Endodermal cell (in vitro differentiated cells): ENCODE measurements around the gene DCLK1. TPM values are rescaled to one million over a fixed set of nuclear protein-coding genes. Genes with fewer than 3 reads are reported as not detected.

Experiments used
- DNase-seq: peaks from one replicate; pipeline ENCODE4 v3.0.0-alpha.2; 2017
- H3K27ac ChIP-seq: 2 replicates; pipeline ENCODE4 v1.5.1; 2013; ENCODE audit warnings: mild to moderate bottlenecking, low read depth, low read length, moderate library complexity
- H3K27me3 ChIP-seq: 2 replicates; pipeline ENCODE4 v1.6.1; 2013; ENCODE audit warnings: mild to moderate bottlenecking, low read length, moderate library complexity; ENCODE audit not compliant: insufficient read depth, control insufficient read depth, poor library complexity, severe bottlenecking
- H3K36me3 ChIP-seq: 2 replicates; pipeline ENCODE4 v1.7.0; 2013; ENCODE audit warnings: mild to moderate bottlenecking, low read length, moderate library complexity; ENCODE audit not compliant: control insufficient read depth, insufficient read depth
- H3K4me1 ChIP-seq: one replicate; pipeline ENCODE4 v1.7.0; 2013; ENCODE audit warnings: low read length; ENCODE audit not compliant: control insufficient read depth, insufficient read depth
- H3K4me3 ChIP-seq: 2 replicates; pipeline ENCODE4 v1.5.1; 2013; ENCODE audit warnings: mild to moderate bottlenecking, low read length, moderate library complexity
- H3K9ac ChIP-seq: 2 replicates; pipeline ENCODE4 v1.6.1; 2013; ENCODE audit warnings: mild to moderate bottlenecking, low read length, moderate library complexity; ENCODE audit not compliant: poor library complexity, severe bottlenecking; ENCODE audit errors: extremely low read depth
- H3K9me3 ChIP-seq: 2 replicates; pipeline ENCODE4 v1.6.1; 2013; ENCODE audit warnings: mild to moderate bottlenecking, low read length, moderate library complexity; ENCODE audit not compliant: control insufficient read depth
- H3K27ac Mint-ChIP-seq: 2 replicates; pipeline ENCODE4 v1.8.0; 2020; ENCODE audit warnings: mixed read lengths
- H3K27me3 Mint-ChIP-seq: 2 replicates; pipeline ENCODE4 v1.8.0; 2021; ENCODE audit warnings: mild to moderate bottlenecking, mixed read lengths; ENCODE audit not compliant: insufficient read depth
- H3K36me3 Mint-ChIP-seq: 2 replicates; pipeline ENCODE4 v1.8.0; 2020; ENCODE audit warnings: low read depth, mixed read lengths
- H3K4me1 Mint-ChIP-seq: 2 replicates; pipeline ENCODE4 v1.8.0; 2020; ENCODE audit warnings: mixed read lengths
- H3K4me3 Mint-ChIP-seq: 2 replicates; pipeline ENCODE4 v1.8.0; 2020; ENCODE audit warnings: mild to moderate bottlenecking, moderate library complexity, mixed read lengths
- H3K9me3 Mint-ChIP-seq: 2 replicates; pipeline ENCODE4 v1.8.0; 2020; ENCODE audit warnings: mild to moderate bottlenecking, mixed read lengths
- WGBS, 2 experiments: methylation state at CpG; one replicate each; pipeline versions ENCODE4 v1.1.5 to v1.1.7; 2013; ENCODE audit warnings: missing lambda C conversion rate in 2 of 2, mixed read lengths in 1 of 2; ENCODE audit not compliant: insufficient coverage in 1 of 2, insufficient read length in 1 of 2; 5-methylcytosine and 5-hydroxymethylcytosine counted together
- total RNA-seq, 2 donors: library from RNA; stranded (reverse); fragmentation: NEBNext Ultra II Directional in 1 of 2; extraction: Animal tissue kit (Norgen Biotek cat#: 25700) in 1 of 2; gene quantifications; 2 replicates in 1 of 2; 3 replicates in 1 of 2; pipeline ENCODE4 v1.2.1, GENCODE V29; 2021
- TF ChIP-seq, protein P1 (sequence below): fragments of 200-600 bp; sonication (generic); conservative IDR thresholded peaks from 2 replicates; pipeline ENCODE4 v1.5.0; 2021; ENCODE audit warnings: antibody characterized with exemption, mild to moderate bottlenecking

DCLK1 gene
- total RNA-seq, 2 donors from 2014 or later, result 3.0 to 32.8 TPM

GRCh38 chr13:35856084-35856483, 275.1 kb downstream of the DCLK1 start:
- peak overlapping the region; percentile 92 for H3K27ac Mint-ChIP-seq
- H3K9ac ChIP-seq, result no peak overlapping the region
- H3K4me3 Mint-ChIP-seq, result peak overlapping the region; percentile 57
- peak overlapping the region; percentile 5 for H3K4me3 ChIP-seq
- peak overlapping the region; percentile 42 for H3K27ac ChIP-seq
- H3K36me3 Mint-ChIP-seq, result peaks cover 5% of the 10 kb centered on the region
- peaks cover 46% of the 10 kb centered on the region for H3K4me1 Mint-ChIP-seq
- DNase-seq, result peak; percentile 64
- H3K9me3 ChIP-seq, result no peaks in the 10 kb centered on the region
- 57 to 58% methylated on average over 2 to 4 of the region's 4 CpGs for WGBS, 2 experiments
- no peaks in the 10 kb centered on the region for H3K27me3 Mint-ChIP-seq
- H3K36me3 ChIP-seq, result no peaks in the 10 kb centered on the region
- TF ChIP-seq, protein P1, sequence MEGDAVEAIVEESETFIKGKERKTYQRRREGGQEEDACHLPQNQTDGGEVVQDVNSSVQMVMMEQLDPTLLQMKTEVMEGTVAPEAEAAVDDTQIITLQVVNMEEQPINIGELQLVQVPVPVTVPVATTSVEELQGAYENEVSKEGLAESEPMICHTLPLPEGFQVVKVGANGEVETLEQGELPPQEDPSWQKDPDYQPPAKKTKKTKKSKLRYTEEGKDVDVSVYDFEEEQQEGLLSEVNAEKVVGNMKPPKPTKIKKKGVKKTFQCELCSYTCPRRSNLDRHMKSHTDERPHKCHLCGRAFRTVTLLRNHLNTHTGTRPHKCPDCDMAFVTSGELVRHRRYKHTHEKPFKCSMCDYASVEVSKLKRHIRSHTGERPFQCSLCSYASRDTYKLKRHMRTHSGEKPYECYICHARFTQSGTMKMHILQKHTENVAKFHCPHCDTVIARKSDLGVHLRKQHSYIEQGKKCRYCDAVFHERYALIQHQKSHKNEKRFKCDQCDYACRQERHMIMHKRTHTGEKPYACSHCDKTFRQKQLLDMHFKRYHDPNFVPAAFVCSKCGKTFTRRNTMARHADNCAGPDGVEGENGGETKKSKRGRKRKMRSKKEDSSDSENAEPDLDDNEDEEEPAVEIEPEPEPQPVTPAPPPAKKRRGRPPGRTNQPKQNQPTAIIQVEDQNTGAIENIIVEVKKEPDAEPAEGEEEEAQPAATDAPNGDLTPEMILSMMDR, result no peak
- no peaks in the 10 kb centered on the region for H3K9me3 Mint-ChIP-seq
- H3K27me3 ChIP-seq, result no peaks in the 10 kb centered on the region
- H3K4me1 ChIP-seq, result no peaks in the 10 kb centered on the region

- no peaks in the 10 kb centered on the region for H3K27me3 ChIP-seq
- 8 to 9% methylated on average over 9 to 12 of the region's 12 CpGs for WGBS, 2 experiments
- H3K9me3 ChIP-seq, result no peaks in the 10 kb centered on the region
- peak overlapping the region; percentile 7 for H3K4me3 ChIP-seq
- H3K27ac Mint-ChIP-seq, result peak overlapping the region; percentile 92
- H3K4me1 ChIP-seq, result no peaks in the 10 kb centered on the region
- no peaks in the 10 kb centered on the region for H3K36me3 ChIP-seq
- DNase-seq, result peak; percentile 96
- no peaks in the 10 kb centered on the region for H3K27me3 Mint-ChIP-seq
- H3K4me1 Mint-ChIP-seq, result peaks cover 46% of the 10 kb centered on the region
- peaks cover 7% of the 10 kb centered on the region for H3K36me3 Mint-ChIP-seq
- H3K9me3 Mint-ChIP-seq, result no peaks in the 10 kb centered on the region
- TF ChIP-seq, protein P1, result peak; percentile 1
- no peak overlapping the region for H3K27ac ChIP-seq
- no peak overlapping the region for H3K9ac ChIP-seq
- peak overlapping the region; percentile 57 for H3K4me3 Mint-ChIP-seq
Measured at GRCh38 chr13:35855531-35856019, 275.6 kb downstream of the DCLK1 start.

GRCh38 chr13:35854286-35854685, 276.9 kb downstream of the DCLK1 start:
- Mint-ChIP-seq H3K4me3 (peak overlapping the region; percentile 57), H3K27me3 (no peaks in the 10 kb centered on the region)

More at GRCh38 chr13:35854286-35854685, 276.9 kb downstream of the DCLK1 start:
- DNase-seq, result no peak
- no peaks in the 10 kb centered on the region for H3K27me3 ChIP-seq
- 60 to 66% methylated on average over 4 to 8 of the region's 8 CpGs for WGBS, 2 experiments
- Mint-ChIP-seq H3K9me3 (no peaks in the 10 kb centered on the region), H3K36me3 (peaks cover 7% of the 10 kb centered on the region), H3K4me1 (peaks cover 45% of the 10 kb centered on the region), H3K27ac (no peak overlapping the region)
- no peaks in the 10 kb centered on the region for H3K4me1 ChIP-seq
- TF ChIP-seq, protein P1, result no peak
- H3K4me3 ChIP-seq, result no peak overlapping the region
- no peaks in the 10 kb centered on the region for H3K36me3 ChIP-seq
- no peaks in the 10 kb centered on the region for H3K9me3 ChIP-seq
- no peak overlapping the region for H3K9ac ChIP-seq
- no peak overlapping the region for H3K27ac ChIP-seq
